Tibial nerve (tissue), 4 donors: ENCODE results near the gene ADCY4.

Experiments
- CTCF ChIP-seq, 5 experiments: fragments of 200-600 bp in 3 of 5; fragments of 450-650 bp in 2 of 5; sonication (generic) in 3 of 5; IDR thresholded peaks; one replicate each; pipeline ENCODE4 v1.5.1; 2016 to 2019; ENCODE audit warnings: antibody characterized with exemption in 5 of 5, mild to moderate bottlenecking in 3 of 5, moderate library complexity in 2 of 5
- EP300 ChIP-seq, 2 donors: sonication (generic); formaldehyde crosslinking; IDR thresholded peaks; one replicate each; pipeline ENCODE4 v1.6.1; 2017; ENCODE audit warnings: antibody characterized with exemption in 2 of 2, mild to moderate bottlenecking in 1 of 2
- POLR2A ChIP-seq, 2 donors: fragments of 450-650 bp; IDR thresholded peaks; one replicate each; pipeline ENCODE4 v1.6.1; 2017; ENCODE audit warnings: antibody characterized with exemption in 2 of 2, mild to moderate bottlenecking in 2 of 2, moderate library complexity in 2 of 2

DNA sequence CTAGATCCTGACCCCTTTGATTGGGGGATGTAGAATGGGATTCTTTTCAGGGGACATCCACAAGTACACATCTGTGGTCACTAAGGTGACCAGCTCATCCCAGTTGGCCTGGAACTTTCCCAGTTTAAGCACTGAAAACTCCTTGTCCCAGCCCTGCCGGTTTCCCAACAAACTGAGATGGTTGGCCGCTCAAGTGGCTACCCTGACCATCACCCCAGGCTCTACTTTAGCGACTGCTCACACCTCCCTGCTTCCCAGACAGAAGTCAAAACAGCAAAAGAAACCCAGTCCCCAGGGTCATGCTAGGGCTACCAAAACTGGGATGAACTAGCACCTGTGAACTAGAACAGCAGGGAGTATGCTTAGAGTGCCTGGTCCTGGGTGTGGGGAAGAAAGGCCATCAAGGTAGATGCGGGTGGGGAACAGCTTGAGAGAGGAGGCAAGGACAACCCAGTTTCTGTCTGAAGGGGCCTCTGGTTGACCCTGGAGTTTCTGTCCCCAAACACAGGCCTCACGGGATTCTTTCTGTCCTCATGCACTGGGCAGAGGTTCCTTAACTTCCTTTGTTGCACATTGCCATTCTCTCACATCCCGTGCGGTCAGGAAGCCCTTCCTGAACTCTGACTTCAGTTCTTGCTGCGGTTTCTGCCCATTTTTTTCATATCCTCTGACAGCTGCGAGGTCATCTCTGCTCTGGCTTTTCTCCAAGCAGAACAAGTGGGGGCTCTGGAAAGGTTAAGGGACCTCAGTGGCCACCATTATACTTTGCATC is 21.9 kb downstream of the ADCY4 start:
- TF ChIP-seq CTCF (IDR thresholded peaks at IDR 0.05) (no peak), EP300 (IDR thresholded peaks at IDR 0.05) (peak; percentile 16 to 73), POLR2A (IDR thresholded peaks at IDR 0.05) (no peak)
